Activated naive CD4-positive, alpha-beta T cell (primary cell): ENCODE data around the gene PRKAG2.

ENCODE experiments used
- DNase-seq, 4 experiments: peaks; one replicate each; lab custom pipeline; 2025; lab: John Stamatoyannopoulos, UW

PRKAG2 gene

DNA sequence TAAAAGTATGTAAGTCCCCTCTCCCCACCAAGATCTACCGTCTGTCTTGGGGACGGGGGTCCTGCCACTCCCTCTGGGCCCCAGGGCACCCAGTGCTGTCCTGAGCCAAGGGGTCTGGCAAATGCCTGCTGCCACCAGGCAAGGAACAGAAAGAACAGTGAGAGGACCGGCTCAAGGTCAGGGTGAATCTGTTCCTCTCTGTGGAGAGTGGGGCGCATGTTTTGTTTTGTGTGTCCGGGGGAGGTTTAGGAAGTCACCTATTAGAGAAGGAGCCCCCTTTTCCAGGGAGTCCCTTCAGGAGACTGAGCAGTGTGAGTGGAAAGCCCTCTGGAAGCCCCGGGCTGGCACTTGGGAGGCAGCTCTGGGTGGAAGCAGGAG, 198.7 kb downstream of the PRKAG2 start:
- no peak for DNase-seq

DNA sequence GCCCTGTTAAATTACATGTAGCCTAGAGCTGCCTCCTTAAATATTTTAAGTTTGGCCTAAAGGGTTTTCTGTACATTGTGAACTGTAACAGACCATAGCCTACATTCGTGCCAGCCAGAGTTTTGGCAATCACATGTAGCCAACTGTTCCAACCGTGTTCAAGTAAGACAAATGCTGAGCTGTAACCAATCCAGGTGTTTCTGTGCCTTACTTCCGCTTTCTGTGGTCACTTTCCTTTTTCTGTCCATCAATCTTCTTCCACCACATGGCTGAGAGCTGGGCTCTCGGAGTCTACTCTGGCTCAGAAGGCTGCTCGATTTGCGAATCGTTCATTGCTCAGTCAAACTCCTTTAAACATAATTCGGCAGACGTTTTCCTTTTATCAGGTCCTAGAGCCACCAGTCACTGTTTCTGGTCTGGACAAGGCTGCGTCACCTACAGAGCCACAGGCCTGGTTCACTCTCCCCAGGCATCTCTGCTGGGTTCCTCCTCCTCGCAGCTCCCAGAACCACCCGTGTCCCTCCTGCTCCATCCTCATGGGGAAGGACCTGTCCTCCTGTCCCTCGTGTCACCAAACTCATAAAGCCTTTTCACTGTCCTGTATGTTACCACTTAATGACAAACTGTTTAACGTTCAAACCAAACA, 199.2 kb downstream of the PRKAG2 start:
- no peak for DNase-seq

- no peak for DNase-seq
These were observed 200.2 kb downstream of the PRKAG2 start for GRCh38 chr7:151676759-151677158.

DNA sequence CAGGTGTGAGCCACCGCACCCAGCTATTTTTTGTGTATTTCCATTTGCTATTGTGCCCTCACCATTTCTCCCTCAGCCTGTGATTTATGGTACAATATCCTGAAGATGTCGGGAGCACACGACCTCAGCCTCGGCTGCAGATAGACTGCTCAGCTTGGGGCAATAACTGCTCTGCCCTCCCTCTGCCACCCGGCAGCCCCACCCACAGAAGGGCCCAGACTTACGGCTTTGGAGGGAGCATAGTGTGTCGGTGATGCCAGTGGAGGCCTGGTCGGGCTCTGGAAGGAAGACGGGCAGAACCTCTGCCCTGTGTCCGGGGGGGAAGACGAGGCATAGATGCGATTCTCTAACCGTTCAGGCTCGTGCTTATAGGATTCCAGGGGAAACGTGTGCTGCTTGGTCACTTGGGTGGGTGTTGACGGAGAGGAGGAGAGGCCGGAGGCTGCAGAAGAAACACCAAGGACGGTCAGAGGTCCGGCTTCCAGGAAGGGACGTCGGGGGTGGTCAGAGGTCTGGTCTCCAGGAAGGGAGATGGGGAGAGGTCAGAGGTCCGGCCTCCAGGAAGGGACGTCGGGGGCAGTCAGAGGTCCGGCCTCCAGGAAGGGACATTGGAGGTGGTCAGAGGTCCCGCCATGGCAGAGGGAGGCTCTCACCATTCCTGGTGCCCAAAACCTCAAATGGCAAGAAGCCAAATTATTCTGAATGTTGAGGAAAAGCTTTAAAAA, 201.6 kb downstream of the PRKAG2 start:
- no peak for DNase-seq

DNA sequence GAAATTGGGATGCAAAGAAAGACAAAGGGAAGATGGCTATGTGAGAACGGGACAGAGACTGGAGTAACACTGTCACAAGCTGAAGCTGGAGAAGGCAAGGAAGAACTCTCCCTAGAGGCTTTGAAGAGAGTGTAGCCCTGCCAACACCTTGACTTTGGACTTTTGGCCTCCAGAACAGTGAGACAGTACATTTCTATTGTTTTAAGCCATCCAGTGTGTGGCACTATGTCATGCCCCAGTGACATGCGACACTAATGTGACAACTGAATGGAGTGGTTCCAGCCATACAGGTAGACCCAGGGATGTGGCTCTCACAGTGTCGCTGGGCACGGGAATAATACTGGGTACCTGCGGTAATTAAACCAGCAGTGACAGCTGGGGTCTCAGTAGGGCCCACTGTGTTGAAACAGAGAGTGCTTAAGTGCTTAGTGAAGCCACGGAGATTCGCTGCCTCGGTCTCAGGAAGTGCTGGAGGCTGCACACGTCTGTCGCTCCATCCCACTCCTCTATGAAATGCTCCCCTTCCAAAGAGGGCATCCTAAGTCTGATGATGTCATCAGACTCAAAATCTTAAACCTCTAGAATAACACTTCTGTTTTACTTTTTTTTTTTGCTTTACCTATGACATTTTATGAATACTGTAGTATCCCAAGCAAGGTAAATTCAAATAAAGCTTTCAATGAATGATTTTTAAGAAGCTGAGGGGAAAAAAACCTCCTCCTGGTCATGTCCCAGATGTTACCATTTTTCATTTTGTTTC, 202.6 kb downstream of the PRKAG2 start:
- DNase-seq, result no peak

DNA sequence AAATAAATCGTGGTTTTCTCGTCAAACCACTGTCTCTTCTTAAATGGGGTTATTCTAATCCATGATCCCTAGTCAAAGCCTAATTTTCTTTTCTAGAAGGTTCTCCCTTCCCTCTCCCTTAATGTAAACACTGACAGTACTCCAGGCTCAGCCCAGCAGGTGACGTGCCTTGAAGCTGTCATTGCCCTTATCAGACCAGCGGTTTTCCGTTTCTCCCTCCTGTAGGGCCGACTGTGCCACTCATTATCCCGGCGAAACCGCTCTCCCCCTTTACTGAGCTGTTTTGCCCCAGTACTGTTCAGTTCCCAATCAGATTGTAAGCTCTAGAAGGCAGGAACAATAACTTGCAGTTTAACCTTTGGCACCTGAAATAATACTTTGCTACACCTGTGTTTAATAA, 203.7 kb downstream of the PRKAG2 start:
- no peak for DNase-seq

DNA sequence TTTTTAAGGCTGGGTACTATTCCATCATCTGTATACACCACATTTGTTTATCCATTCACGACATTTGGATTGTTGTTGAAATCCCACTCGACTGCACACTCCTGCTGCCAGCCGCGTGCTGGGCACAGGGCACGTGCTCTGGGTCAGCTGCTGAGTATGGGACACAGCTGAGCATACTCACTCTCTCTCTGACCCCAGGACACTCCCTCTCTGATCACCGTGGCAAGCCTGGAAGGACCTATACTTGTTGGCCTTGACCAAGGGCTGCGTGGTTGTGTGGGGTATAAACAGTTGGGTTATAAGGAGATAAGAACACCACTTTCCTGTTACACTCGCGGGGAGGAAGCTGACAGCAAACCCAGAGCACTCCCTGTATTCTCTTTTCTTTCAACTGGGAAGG, 204.2 kb downstream of the PRKAG2 start:
- no peak for DNase-seq

GRCh38 chr7:151671514-151671913, 205.4 kb downstream of the PRKAG2 start:
- DNase-seq, result no peak

DNA sequence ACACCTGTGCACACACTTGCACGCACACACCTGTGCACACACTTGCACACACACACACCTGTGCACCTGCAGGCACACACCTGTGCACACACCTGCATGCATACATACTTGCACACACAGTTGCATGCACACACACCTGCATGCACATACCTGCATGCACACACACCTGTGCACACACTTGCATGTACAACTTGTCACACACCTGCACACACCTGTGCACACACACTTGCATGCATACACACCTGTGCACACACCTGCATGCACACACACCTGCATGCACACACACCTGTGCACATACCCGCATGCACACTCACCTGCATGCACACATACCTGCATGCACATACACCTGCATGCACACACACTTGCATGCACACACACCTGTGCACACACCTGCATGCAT, 207.2 kb downstream of the PRKAG2 start:
- DNase-seq, result no peak

- DNase-seq, result no peak
These were observed 210.0 kb downstream of the PRKAG2 start for GRCh38 chr7:151666886-151667285.

DNA sequence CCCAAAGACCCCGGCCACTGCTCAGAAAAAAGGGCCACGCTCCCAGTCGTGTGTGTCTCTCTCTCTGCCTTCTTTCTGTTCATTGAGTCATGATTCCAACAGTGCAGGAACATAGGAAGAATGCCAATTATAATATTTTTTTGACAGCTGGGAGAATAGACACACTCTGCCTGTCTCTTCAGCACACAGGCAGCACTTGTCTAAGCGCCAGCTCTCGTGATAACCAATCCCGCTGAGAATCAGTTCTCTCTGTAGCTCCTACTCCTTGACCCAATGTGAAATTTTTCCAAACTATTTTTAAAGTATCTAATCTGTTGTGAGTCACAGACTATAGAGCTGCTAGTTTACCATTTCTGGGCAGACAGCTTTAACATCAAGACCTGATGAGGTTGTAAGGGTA, 211.5 kb downstream of the PRKAG2 start:
- DNase-seq, result no peak

- DNase-seq, result no peak
These were observed 212.6 kb downstream of the PRKAG2 start for GRCh38 chr7:151664268-151664667.

DNA sequence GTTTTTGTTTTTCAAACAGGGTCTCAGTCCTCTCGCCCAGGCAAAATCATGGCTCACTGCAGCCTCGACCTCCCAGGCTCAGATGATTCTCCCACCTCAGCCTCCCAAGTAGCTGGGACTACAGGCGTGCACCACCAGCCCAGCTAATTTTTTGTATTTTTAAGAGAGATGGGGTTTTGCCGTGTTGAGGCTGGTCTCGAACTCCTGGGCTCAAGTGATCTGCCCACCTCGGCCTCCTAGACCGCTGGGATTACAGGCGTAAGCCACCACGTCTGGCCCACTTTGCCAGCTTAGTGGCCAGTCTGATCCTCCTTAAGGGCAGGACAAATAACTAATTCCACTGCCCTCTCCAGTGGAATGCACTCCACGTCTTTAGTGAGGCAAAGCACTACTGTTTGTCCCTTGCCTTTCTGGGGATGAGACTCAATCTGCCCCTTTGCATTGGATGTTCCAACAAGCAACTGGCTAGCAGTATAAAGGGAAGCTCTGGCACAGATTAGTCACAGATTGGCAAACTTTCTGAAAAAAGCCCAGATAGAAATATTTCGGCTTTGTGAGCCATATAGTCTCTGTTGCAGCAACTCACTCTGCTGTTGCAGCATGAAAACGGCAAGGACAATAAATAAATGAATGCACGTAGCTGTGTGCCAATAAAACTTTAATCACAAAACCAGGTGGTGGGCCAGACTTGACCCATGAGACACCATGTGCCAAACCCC, 213.4 kb downstream of the PRKAG2 start:
- no peak for DNase-seq

DNA sequence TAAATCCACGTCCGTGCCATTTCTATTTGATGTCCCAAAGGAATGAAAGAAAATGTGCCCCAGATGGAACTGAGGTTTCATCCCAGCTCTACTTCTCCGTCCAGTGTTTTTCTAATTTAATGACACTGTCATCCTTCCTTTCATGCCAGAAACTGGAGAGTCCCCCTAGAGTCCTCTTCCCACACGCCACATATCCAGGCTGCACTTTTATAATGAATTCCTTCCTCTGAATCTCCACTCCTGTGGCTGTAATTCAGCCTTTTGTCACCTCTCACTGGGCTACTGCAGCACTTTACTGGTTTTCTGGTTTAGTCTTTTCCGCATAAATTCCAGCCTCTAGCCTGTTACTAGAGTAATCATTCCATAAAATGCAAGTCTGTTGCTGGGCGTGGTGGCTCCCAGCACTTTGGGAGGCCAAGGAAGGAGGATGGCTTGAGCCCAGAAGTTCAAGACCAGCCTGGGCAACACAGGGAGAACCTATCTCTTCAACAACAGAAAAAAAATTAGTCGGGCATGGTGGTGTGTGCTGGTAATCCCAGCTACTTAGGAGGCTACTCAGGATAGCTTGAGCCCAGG, 214.6 kb downstream of the PRKAG2 start:
- DNase-seq, result no peak

DNA sequence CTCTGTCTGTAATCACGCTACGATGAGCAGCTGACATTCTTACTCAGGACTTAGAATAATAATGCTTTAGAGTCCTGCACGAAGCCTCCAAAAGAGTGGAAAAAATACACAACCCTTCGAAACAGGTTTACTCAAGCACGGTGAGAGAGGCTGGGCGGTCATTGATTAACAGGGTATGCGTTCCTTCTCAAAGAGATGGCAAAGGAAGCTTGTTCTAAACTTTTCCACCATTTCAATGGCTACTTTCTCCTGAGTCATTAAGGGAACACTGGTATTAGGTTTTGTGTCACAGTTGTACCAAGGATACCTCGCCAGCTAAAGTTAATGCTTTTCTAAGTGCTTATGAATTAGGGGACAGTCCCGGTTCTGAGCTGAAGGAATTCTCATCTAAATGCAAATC, 215.3 kb downstream of the PRKAG2 start:
- no peak for DNase-seq

- DNase-seq, result no peak
These were observed 216.8 kb downstream of the PRKAG2 start for GRCh38 chr7:151660141-151660540.

GRCh38 chr7:151659219-151659618, 217.7 kb downstream of the PRKAG2 start:
- no peak for DNase-seq

DNA sequence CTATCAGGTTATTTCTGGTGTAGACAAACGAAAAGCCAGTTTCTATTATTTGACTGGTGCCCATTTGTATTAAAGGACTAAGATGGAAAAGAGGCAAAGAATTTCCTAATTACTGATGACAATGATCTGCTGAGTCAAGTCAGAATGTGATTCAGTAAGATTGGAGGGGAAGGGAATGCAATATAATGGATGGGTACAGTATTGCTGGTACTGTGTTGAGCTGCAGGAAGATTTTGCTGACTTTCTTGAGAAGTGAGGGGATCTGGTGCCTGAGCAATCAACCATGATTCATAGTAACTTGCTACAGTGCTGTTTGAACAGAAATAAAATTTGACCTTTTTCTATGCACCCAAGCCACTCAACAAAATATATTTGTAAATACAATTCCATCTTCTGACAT, 218.1 kb downstream of the PRKAG2 start:
- no peak for DNase-seq

DNA sequence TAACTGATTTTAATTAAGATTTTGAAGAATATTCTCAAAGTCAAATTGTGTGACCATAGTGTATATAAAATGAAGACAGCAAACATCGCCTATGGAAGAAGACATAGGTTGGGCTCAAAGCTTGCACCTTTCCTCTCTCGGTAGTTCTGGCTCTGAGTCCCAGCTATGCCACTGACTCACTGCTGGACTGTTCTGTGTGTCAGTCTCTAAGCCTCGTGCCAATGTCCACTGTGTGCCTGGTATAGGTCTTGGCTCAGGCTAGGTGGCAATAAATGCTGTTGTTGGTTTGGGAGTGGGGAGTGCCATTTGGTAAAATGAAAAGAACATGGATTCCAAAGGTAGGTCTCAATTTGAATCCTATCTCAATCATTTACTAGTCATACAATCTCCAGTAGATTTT, 219.7 kb downstream of the PRKAG2 start:
- DNase-seq, result no peak

- DNase-seq, result no peak
These were observed 221.4 kb downstream of the PRKAG2 start for GRCh38 chr7:151655555-151655954.

DNA sequence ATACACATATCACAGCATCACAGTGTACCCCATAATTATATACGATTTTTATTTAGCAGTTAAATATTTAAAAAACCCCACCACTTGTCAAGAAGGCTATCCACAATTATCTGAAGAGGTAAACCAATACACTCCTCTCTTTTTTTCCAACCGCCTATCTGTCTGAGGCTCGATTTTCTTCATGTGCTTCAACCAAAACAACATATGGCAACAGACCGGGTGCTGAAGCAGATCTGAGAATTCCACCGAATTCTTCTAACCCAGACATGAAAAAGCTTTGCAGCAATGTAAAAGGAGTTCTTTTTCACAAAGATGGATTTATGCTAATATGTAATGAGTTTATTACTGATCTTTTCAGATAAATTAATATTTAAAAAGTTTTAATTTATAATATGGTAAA, 224.8 kb downstream of the PRKAG2 start:
- DNase-seq, result no peak

DNA sequence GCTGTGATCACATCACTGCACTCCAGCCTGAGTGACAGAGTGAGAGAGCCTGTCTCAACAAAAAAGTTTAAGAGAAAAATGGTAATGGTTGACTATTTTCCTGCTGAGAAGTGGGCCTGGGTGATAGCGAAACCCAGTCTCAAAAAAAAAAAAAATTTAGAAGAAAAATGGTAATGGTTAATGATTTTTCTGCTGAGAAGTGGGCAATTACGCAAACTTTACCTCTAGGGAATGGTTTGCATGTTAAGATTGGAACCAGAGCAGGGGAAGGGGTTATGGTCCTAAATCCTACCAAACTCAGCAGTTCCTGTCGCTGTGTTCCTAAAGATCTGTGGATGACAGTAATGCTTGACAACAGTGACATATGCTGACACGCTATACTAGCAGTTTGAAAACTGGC, 226.8 kb downstream of the PRKAG2 start:
- no peak for DNase-seq
